ENCODE results near the gene RPTOR.

The RPTOR gene

GRCh38 chr17:80854220-80854619 lies 309.6 kb downstream of the RPTOR start:
- ATAC-seq = no peak
- TF ChIP-seq CSRNP3 (CRISPR knock-in tag; IDR thresholded peaks at IDR 0.05) (no peak), PPARA (CRISPR knock-in tag; IDR thresholded peaks at IDR 0.05; ENCODE audit: borderline replicate concordance) (no peak), BACH2 (CRISPR knock-in tag; IDR thresholded peaks at IDR 0.05; ENCODE audit: borderline replicate concordance) (no peak), ZNF8 (CRISPR knock-in tag; IDR thresholded peaks at IDR 0.05) (no peak), TOX (CRISPR knock-in tag; IDR thresholded peaks at IDR 0.05; ENCODE audit: borderline replicate concordance) (no peak), CREB5 (CRISPR knock-in tag; IDR thresholded peaks at IDR 0.05; ENCODE audit: low read depth) (no peak), ISL1 (CRISPR knock-in tag; IDR thresholded peaks at IDR 0.05) (no peak), CSDC2 (CRISPR knock-in tag; IDR thresholded peaks at IDR 0.05) (no peak), PATZ1 (CRISPR knock-in tag; IDR thresholded peaks at IDR 0.05; ENCODE audit: borderline replicate concordance) (no peak), SNAI2 (CRISPR knock-in tag; IDR thresholded peaks at IDR 0.05) (no peak), OSR1 (CRISPR knock-in tag; IDR thresholded peaks at IDR 0.05) (no peak), ZFP30 (CRISPR knock-in tag; IDR thresholded peaks at IDR 0.05) (no peak), TSHZ2 (CRISPR knock-in tag; IDR thresholded peaks at IDR 0.05) (no peak), ARNTL (CRISPR knock-in tag; IDR thresholded peaks at IDR 0.05; ENCODE audit: borderline replicate concordance, low read depth) (no peak), ZNF70 (CRISPR knock-in tag; IDR thresholded peaks at IDR 0.05) (no peak), TCF4 (CRISPR knock-in tag; IDR thresholded peaks at IDR 0.05; ENCODE audit: borderline replicate concordance) (no peak), ZC3H10 (CRISPR knock-in tag; IDR thresholded peaks at IDR 0.05) (no peak), ZNF565 (CRISPR knock-in tag; conservative IDR thresholded peaks at IDR 0.05; ENCODE audit: low read depth) (no peak), GLIS3 (CRISPR knock-in tag; IDR thresholded peaks at IDR 0.05) (no peak), RARB (CRISPR knock-in tag; IDR thresholded peaks at IDR 0.05) (no peak)

GRCh38 chr17:80855196-80855947 lies 310.7 kb downstream of the RPTOR start:
- no peak for ATAC-seq
- TF ChIP-seq CSRNP3 (CRISPR knock-in tag; IDR thresholded peaks at IDR 0.05) (no peak), ZC3H10 (CRISPR knock-in tag; IDR thresholded peaks at IDR 0.05) (no peak), ISL1 (CRISPR knock-in tag; IDR thresholded peaks at IDR 0.05) (no peak), ZFP3 (CRISPR knock-in tag; IDR thresholded peaks at IDR 0.05) (no peak), SNAI2 (CRISPR knock-in tag; IDR thresholded peaks at IDR 0.05) (no peak), PPARA (CRISPR knock-in tag; IDR thresholded peaks at IDR 0.05; ENCODE audit: borderline replicate concordance) (no peak), CSDC2 (CRISPR knock-in tag; IDR thresholded peaks at IDR 0.05) (no peak), TCF4 (CRISPR knock-in tag; IDR thresholded peaks at IDR 0.05; ENCODE audit: borderline replicate concordance) (no peak), PATZ1 (CRISPR knock-in tag; IDR thresholded peaks at IDR 0.05; ENCODE audit: borderline replicate concordance) (no peak), POU6F1 (CRISPR knock-in tag; IDR thresholded peaks at IDR 0.05; ENCODE audit: borderline replicate concordance, low read depth) (no peak), BACH2 (CRISPR knock-in tag; IDR thresholded peaks at IDR 0.05; ENCODE audit: borderline replicate concordance) (no peak), CREB5 (CRISPR knock-in tag; IDR thresholded peaks at IDR 0.05; ENCODE audit: low read depth) (no peak), OSR1 (CRISPR knock-in tag; IDR thresholded peaks at IDR 0.05) (no peak), TOX (CRISPR knock-in tag; IDR thresholded peaks at IDR 0.05; ENCODE audit: borderline replicate concordance) (no peak), ZNF565 (CRISPR knock-in tag; conservative IDR thresholded peaks at IDR 0.05; ENCODE audit: low read depth) (no peak), ZNF8 (CRISPR knock-in tag; IDR thresholded peaks at IDR 0.05) (no peak)

Data from SK-N-SH treated with all-trans-retinoic acid at 6 μM for 48 hours (cell line).